K562 (cell line): ENCODE data around the gene DYNC2H1. TPM values are rescaled to one million over a fixed set of nuclear protein-coding genes. Genes with fewer than 3 reads are reported as not detected.

Experiments used
- ATAC-seq: fragments of 200-7000 bp; cut with Tn5 transposase; 3 replicates; pipeline ENCODE4 v1.9.1; 2020; ENCODE audit warnings: moderate library complexity
- BruUV-seq: library from RNA; stranded (reverse); fragments of 400-500 nt; replicated peaks from 2 replicates; lab custom pipeline; 2021; lab: Mats Ljungman, UMichigan
- CTCF ChIA-PET: fragments of 300-600 bp; formaldehyde crosslinking; extraction: SDS; loops from one replicate; lab custom pipeline; 2021; ENCODE audit warnings: low intra/inter-chr PET ratio; lab: Yijun Ruan, JAX
- POLR2A ChIA-PET: fragments of 300-600, 350-650 bp; sonication (Branson Sonifier 250); formaldehyde crosslinking; extraction: SDS; loops from one replicate; lab custom pipeline; 2021; ENCODE audit warnings: antibody characterized with exemption, inconsistent platforms; lab: Yijun Ruan, JAX
- DNase-seq, 4 experiments: peaks; one replicate each; pipeline versions ENCODE4 v3.0.0 to v3.0.0-alpha.2; 2011 to 2018; ENCODE audit warnings: low spot score in 3 of 4, mixed read lengths in 3 of 4; ENCODE audit errors: extremely low read depth in 1 of 4
- FAIRE-seq: peaks from 2 replicates; lab custom pipeline; 2011; peaks lifted over from hg19 to GRCh38; lab: Jason Lieb, UNC
- H2AFZ ChIP-seq: 2 replicates; pipeline ENCODE4 v1.6.0; 2011; ENCODE audit warnings: low read depth, low read length, control low read depth, inconsistent platforms
- H3K27ac ChIP-seq: fragments of 200-600 bp; 3 replicates; pipeline ENCODE4 v1.8.0; 2011; ENCODE audit warnings: low read depth, mild to moderate bottlenecking, control low read depth, inconsistent platforms, low read length, moderate library complexity, mixed read lengths; ENCODE audit errors: extremely low read depth
- H3K27me3 ChIP-seq, 2 experiments: fragments of 300-600 bp in 1 of 2; 2 replicates in 1 of 2; 3 replicates in 1 of 2; pipeline versions ENCODE4 v1.6.0 to v1.8.0; 2011; ENCODE audit warnings: inconsistent platforms in 2 of 2, low read length in 2 of 2, mild to moderate bottlenecking in 1 of 2, mixed read lengths in 1 of 2, moderate library complexity in 1 of 2; ENCODE audit not compliant: control insufficient read depth in 2 of 2, insufficient read depth in 2 of 2
- H3K36me3 ChIP-seq: fragments of 300-600 bp; 3 replicates; pipeline ENCODE4 v1.8.0; 2011; ENCODE audit warnings: mild to moderate bottlenecking, low read length, inconsistent platforms; ENCODE audit not compliant: control insufficient read depth, insufficient read depth
- H3K4me1 ChIP-seq, 2 experiments: fragments of 200-600 bp in 1 of 2; replicated peaks in 1 of 2; 2 replicates in 1 of 2; 3 replicates in 1 of 2; pipeline versions ENCODE4 v1.5.1 to v1.8.0; 2011; ENCODE audit warnings: inconsistent platforms in 2 of 2, low read length in 2 of 2, mild to moderate bottlenecking in 1 of 2, mixed read lengths in 1 of 2, moderate library complexity in 1 of 2; ENCODE audit not compliant: control insufficient read depth in 2 of 2, insufficient read depth in 2 of 2
- H3K4me2 ChIP-seq: 2 replicates; pipeline ENCODE4 v1.6.1; 2011; ENCODE audit warnings: low read length, control low read depth, inconsistent platforms, mixed read lengths; ENCODE audit not compliant: insufficient read depth
- H3K4me3 ChIP-seq: fragments of 200-600 bp; sonication (generic), shearing (Covaris generic); 2 replicates; pipeline ENCODE4 v1.5.1; 2016; ENCODE audit warnings: control low read depth, inconsistent platforms
- H3K79me2 ChIP-seq: fragments of 200-600 bp; 3 replicates; pipeline ENCODE4 v1.8.0; 2011; ENCODE audit warnings: low read length, inconsistent platforms; ENCODE audit not compliant: control insufficient read depth, insufficient read depth
- H3K9ac ChIP-seq, 2 experiments: 2 replicates each; pipeline versions ENCODE4 v1.6.0 to v1.6.1; 2011; ENCODE audit warnings: low read depth in 2 of 2, low read length in 2 of 2, control low read depth in 1 of 2, inconsistent platforms in 1 of 2, mild to moderate bottlenecking in 1 of 2, mixed read lengths in 1 of 2; ENCODE audit not compliant: insufficient read depth in 1 of 2
- H3K9me1 ChIP-seq: one replicate; pipeline ENCODE4 v1.6.0; 2011; ENCODE audit warnings: inconsistent platforms, mild to moderate bottlenecking, low read length, moderate library complexity; ENCODE audit not compliant: control insufficient read depth, insufficient read depth
- H3K9me3 ChIP-seq: replicated peaks from 2 replicates; pipeline ENCODE4 v1.5.1; 2011; ENCODE audit warnings: low read depth, low read length, inconsistent platforms; ENCODE audit not compliant: control insufficient read depth, insufficient read depth
- H4K20me1 ChIP-seq: replicated peaks from 2 replicates; pipeline ENCODE4 v1.6.1; 2011; ENCODE audit warnings: low read length, inconsistent platforms, mixed read lengths; ENCODE audit not compliant: control insufficient read depth, insufficient read depth
- ARID2 ChIP-seq: fragments of 450-650 bp; IDR thresholded peaks from 2 replicates; pipeline ENCODE4 v1.6.1; 2017; ENCODE audit warnings: antibody characterized with exemption, mild to moderate bottlenecking
- BRCA1 ChIP-seq, 2 experiments: fragments of 450-650 bp in 1 of 2; sonication (generic) in 1 of 2; formaldehyde crosslinking in 1 of 2; IDR thresholded peaks; 2 replicates each; pipeline versions ENCODE4 v1.5.0 to v1.6.1; 2017 to 2020; ENCODE audit warnings: mild to moderate bottlenecking in 1 of 2, missing genetic modification reagents in 1 of 2
- CREB1 ChIP-seq, 2 experiments: sonication (generic) in 1 of 2; formaldehyde crosslinking in 1 of 2; IDR thresholded peaks; 2 replicates each; pipeline versions ENCODE4 v1.6.1 to v1.8.0; 2012 to 2022; ENCODE audit warnings: inconsistent platforms in 1 of 2, mild to moderate bottlenecking in 1 of 2, missing genetic modification reagents in 1 of 2, moderate library complexity in 1 of 2
- DIDO1 ChIP-seq: fragments of 450-650 bp; IDR thresholded peaks from 2 replicates; pipeline ENCODE4 v1.6.1; 2016; ENCODE audit warnings: low read depth, missing biosample characterization, missing genetic modification characterization
- ETV5 ChIP-seq: sonication (generic); formaldehyde crosslinking; IDR thresholded peaks from 2 replicates; pipeline ENCODE4 v1.4.0; 2020; ENCODE audit warnings: low read depth, mild to moderate bottlenecking, missing genetic modification reagents
- FOXK1 ChIP-seq: sonication (generic); formaldehyde crosslinking; IDR thresholded peaks from 2 replicates; pipeline ENCODE4 v1.8.0; 2022; ENCODE audit warnings: missing genetic modification reagents, mild to moderate bottlenecking, borderline replicate concordance
- KLF1 ChIP-seq: fragments of 450-650 bp; IDR thresholded peaks from 2 replicates; pipeline ENCODE4 v1.6.1; 2016; ENCODE audit warnings: missing genetic modification characterization, missing compliant biosample characterization
- RFX5 ChIP-seq: IDR thresholded peaks from 2 replicates; pipeline ENCODE4 v1.6.1; 2011; ENCODE audit warnings: low read depth, mild to moderate bottlenecking, improper control_type of control experiment, low read length
- SRSF3 ChIP-seq: fragments of 200-400 bp; formaldehyde crosslinking; IDR thresholded peaks from 2 replicates; pipeline ENCODE4 v1.6.1; 2016; ENCODE audit warnings: mild to moderate bottlenecking, low read length, moderate library complexity; ENCODE audit not compliant: insufficient read depth
- TAF15 ChIP-seq: fragments of 200-400 bp; formaldehyde crosslinking; IDR thresholded peaks from 2 replicates; pipeline ENCODE4 v1.6.1; 2017; ENCODE audit warnings: mild to moderate bottlenecking, low read depth, low read length, moderate library complexity
- ZFP36 ChIP-seq: fragments of 150-350 bp; IDR thresholded peaks from 2 replicates; pipeline ENCODE4 v1.6.1; 2018; ENCODE audit warnings: low read length, low read depth; ENCODE audit not compliant: partially characterized antibody
- WGBS: fragments of 100-300 bp; shearing (Covaris generic); methylation state at CpG from one replicate; pipeline ENCODE4 v1.1.6; 2016; ENCODE audit warnings: low coverage, mixed read lengths; ENCODE audit not compliant: insufficient coverage; ENCODE audit errors: missing lambda C conversion rate; 5-methylcytosine and 5-hydroxymethylcytosine counted together
- in situ Hi-C: fragments of 300-500 bp; cut with MboI; formaldehyde crosslinking; loops from 4 replicates; pipeline ENCODE4 v1.15.0; 2018; ENCODE audit warnings: inconsistent platforms, mixed read lengths
- intact Hi-C: fragments of 100-400 bp; cut with micrococcal nuclease; formaldehyde crosslinking; loops from 2 replicates; pipeline ENCODE4 v1.14.2; 2022
- polyA plus RNA-seq, 8 experiments: library from polyadenylated mRNA; depleted of rRNA in 4 of 8; stranded (reverse) in 5 of 8; unstranded in 3 of 8; fragments of >200 nt; fragmentation: Nextera tagmentation in 2 of 8; fragmentation: Illumina TruSeq in 1 of 8; extraction: Ambion mirVana in 2 of 8; extraction: Trizol in 1 of 8; gene quantifications; 2 replicates each; pipeline versions ENCODE4 v1.2.1 to v1.2.3, GENCODE V29; 2011 to 2014; ENCODE audit warnings: inconsistent platforms in 1 of 8, missing spikeins in 1 of 8
- total RNA-seq, 7 experiments: library from RNA; depleted of rRNA in 6 of 7; stranded (reverse); fragments of >200 nt in 6 of 7; fragmentation: Illumina TruSeq in 2 of 7; extraction: Trizol in 2 of 7; gene quantifications; 2 replicates each; pipeline versions ENCODE4 v1.2.1 to v1.2.3, GENCODE V29; 2011 to 2021; ENCODE audit warnings: low replicate concordance in 1 of 7

DYNC2H1 gene
- total and polyA plus RNA-seq, 9 of the 15 experiments (the other 6 are each of a cell fraction or from before 2014, with no cell fraction given) = 0.08 to 0.64 (median 0.20) TPM

- Histone ChIP-seq H3K27me3 (no peaks in the 10 kb centered on the region), H4K20me1 (no peaks in the 10 kb centered on the region), H3K36me3 (no peaks in the 10 kb centered on the region), H3K27ac (no peak overlapping the region), H3K9me3 (no peaks in the 10 kb centered on the region), H3K79me2 (no peaks in the 10 kb centered on the region), H2AFZ (no peak overlapping the region), H3K4me2 (no peak overlapping the region), H3K9me1 (no peaks in the 10 kb centered on the region), H3K4me1 (no peaks in the 10 kb centered on the region)
- CTCF ChIA-PET = no interaction called here
- POLR2A ChIA-PET = interaction anchor here (0.5 kb wide), 1 partner anchor 520 kb away, joined by 3 read pairs; no protein-coding TSS in a partner anchor
- DNase-seq = no peak
- 0% methylated on average over 2 of the region's 2 CpGs for WGBS
- in situ Hi-C loops (no loop called here), intact Hi-C loops (no loop called here)
- TF ChIP-seq BRCA1 (IDR thresholded peaks at IDR 0.05) = no peak
- no peak for TF ChIP-seq BRCA1 (CRISPR knock-in tag; IDR thresholded peaks at IDR 0.05)
- TF ChIP-seq DIDO1 (tag) = no peak
- no peak for TF ChIP-seq FOXK1 (CRISPR knock-in tag)
- no peak for TF ChIP-seq SRSF3
- no peak for TF ChIP-seq ETV5
- TF ChIP-seq ZFP36 = no peak
- TF ChIP-seq RFX5 = no peak
- TF ChIP-seq ARID2 = no peak
- TF ChIP-seq KLF1 (tag) = no peak
- TF ChIP-seq CREB1 (IDR thresholded peaks at IDR 0.05) = no peak
- TF ChIP-seq CREB1 (CRISPR knock-in tag; IDR thresholded peaks at IDR 0.05) = no peak
- no peak for TF ChIP-seq TAF15
- TF ChIP-seq, all 486 proteins: peak for 0
- BruUV-seq = no TSS peak
- FAIRE-seq (no peak), ATAC-seq (no peak)
- H3K9ac ChIP-seq = no peak overlapping the region
- no peak overlapping the region for H3K4me3 ChIP-seq
These were observed 288.1 kb downstream of the DYNC2H1 start for GRCh38 chr11:103397369-103397768.
